Suprapubic skin (tissue), 3 donors: ENCODE results near the gene PDGFB.

Experiments
- EP300 ChIP-seq: sonication (generic); formaldehyde crosslinking; IDR thresholded peaks from one replicate; pipeline ENCODE4 v1.6.1; 2017; ENCODE audit warnings: antibody characterized with exemption
- POLR2A ChIP-seq, 2 donors: fragments of 450-650 bp; IDR thresholded peaks; one replicate each; pipeline ENCODE4 v1.6.1; 2017; ENCODE audit warnings: antibody characterized with exemption in 2 of 2, mild to moderate bottlenecking in 2 of 2, moderate library complexity in 2 of 2
- TF ChIP-seq, protein P1 (sequence below), 2 donors: fragments of 200-600 bp in 1 of 2; fragments of 450-650 bp in 1 of 2; sonication (generic) in 1 of 2; IDR thresholded peaks; one replicate each; pipeline ENCODE4 v1.5.1; 2016 to 2019; ENCODE audit warnings: antibody characterized with exemption in 2 of 2, mild to moderate bottlenecking in 1 of 2, moderate library complexity in 1 of 2

DNA sequence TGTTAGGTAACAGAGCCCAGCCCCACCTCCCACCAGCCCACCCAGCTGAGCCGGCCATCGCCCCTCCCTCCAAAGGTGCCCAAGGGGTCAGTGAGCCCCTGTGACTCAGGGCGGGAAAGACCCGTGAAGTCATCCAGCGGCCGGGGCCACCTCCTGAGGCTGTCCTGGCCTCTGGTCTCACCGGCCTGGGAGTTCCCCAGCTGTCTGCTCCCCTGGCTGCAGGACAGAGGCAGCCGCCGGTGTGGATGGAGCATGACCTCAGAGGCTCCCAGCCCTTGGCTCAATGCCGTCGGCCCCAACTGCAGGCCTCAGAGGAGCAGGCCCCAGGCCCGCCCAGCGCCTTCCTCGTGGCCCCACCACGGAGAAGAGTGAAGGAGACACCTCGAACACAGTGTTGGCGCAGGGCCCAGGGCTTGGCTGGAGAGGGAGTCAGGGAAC lies 46.0 kb upstream of the PDGFB start:
- TF ChIP-seq, protein P1, sequence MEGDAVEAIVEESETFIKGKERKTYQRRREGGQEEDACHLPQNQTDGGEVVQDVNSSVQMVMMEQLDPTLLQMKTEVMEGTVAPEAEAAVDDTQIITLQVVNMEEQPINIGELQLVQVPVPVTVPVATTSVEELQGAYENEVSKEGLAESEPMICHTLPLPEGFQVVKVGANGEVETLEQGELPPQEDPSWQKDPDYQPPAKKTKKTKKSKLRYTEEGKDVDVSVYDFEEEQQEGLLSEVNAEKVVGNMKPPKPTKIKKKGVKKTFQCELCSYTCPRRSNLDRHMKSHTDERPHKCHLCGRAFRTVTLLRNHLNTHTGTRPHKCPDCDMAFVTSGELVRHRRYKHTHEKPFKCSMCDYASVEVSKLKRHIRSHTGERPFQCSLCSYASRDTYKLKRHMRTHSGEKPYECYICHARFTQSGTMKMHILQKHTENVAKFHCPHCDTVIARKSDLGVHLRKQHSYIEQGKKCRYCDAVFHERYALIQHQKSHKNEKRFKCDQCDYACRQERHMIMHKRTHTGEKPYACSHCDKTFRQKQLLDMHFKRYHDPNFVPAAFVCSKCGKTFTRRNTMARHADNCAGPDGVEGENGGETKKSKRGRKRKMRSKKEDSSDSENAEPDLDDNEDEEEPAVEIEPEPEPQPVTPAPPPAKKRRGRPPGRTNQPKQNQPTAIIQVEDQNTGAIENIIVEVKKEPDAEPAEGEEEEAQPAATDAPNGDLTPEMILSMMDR (IDR thresholded peaks at IDR 0.05), result no peak
- no peak for TF ChIP-seq POLR2A (IDR thresholded peaks at IDR 0.05)
- TF ChIP-seq EP300, result no peak
